H1 (cell line): ENCODE results near the gene PTPRO.

ENCODE experiments used
- HDAC6 ChIP-seq: IDR thresholded peaks from one replicate; pipeline ENCODE4 v1.7.1; 2012; ENCODE audit warnings: low read depth, mild to moderate bottlenecking, inconsistent platforms, low read length, moderate library complexity
- TBP ChIP-seq: IDR thresholded peaks from 2 replicates; pipeline ENCODE4 v1.6.1; 2011; ENCODE audit warnings: low read depth, low read length, improper control_type of control experiment
- TF ChIP-seq, protein P1 (sequence below), 3 experiments: IDR thresholded peaks; 1 replicate in 2 of 3; 2 replicates in 1 of 3; pipeline versions ENCODE4 v1.5.1 to v1.6.1; 2011; ENCODE audit warnings: low read length in 3 of 3, mild to moderate bottlenecking in 3 of 3, inconsistent platforms in 2 of 3, low read depth in 1 of 3, moderate library complexity in 1 of 3; ENCODE audit not compliant: insufficient read depth in 1 of 3; ENCODE audit errors: control extremely low read depth in 1 of 3

DNA sequence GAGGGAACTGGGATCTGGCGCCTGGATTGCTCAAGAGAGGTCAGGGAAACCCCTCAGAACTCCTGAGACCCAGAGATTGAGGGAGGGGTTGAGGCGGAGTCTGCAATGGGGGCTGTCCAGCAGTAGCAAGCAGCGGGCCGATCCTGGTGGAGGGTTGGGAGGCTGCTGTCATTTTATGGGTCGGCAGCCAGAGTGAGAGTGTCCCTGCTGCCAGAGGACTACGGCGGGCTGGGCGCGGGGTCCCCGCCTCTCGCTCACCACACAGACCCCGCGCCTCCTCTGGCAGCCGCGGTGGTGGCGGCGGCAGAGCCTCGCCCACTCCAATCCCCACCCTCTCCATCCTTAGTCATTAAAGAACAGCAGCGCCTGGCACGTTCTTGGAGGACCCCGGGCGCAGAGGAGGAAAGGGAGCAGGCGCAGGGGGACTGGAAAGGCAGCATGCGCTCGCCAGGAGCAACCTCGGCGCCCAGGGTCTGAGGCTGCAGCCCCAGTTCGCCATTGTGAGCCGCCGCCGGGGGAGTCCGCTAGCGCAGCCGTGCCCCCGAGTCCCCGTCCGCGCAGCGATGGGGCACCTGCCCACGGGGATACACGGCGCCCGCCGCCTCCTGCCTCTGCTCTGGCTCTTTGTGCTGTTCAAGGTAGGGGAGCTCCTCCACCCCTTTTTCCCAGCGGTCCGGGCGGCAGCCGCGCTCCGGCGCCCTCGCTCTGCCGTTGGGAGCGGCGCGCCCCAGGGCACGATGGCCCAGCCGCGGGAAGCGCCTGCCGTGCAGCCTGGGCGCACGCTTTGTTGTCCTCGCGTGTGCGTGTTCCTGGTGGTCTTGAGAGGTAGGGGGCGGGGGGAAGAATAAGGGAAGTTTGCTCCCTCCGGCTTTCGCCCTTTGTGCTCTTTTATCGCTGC lies at the start of gene PTPRO:
- TF ChIP-seq, protein P1, sequence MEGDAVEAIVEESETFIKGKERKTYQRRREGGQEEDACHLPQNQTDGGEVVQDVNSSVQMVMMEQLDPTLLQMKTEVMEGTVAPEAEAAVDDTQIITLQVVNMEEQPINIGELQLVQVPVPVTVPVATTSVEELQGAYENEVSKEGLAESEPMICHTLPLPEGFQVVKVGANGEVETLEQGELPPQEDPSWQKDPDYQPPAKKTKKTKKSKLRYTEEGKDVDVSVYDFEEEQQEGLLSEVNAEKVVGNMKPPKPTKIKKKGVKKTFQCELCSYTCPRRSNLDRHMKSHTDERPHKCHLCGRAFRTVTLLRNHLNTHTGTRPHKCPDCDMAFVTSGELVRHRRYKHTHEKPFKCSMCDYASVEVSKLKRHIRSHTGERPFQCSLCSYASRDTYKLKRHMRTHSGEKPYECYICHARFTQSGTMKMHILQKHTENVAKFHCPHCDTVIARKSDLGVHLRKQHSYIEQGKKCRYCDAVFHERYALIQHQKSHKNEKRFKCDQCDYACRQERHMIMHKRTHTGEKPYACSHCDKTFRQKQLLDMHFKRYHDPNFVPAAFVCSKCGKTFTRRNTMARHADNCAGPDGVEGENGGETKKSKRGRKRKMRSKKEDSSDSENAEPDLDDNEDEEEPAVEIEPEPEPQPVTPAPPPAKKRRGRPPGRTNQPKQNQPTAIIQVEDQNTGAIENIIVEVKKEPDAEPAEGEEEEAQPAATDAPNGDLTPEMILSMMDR (IDR thresholded peaks at IDR 0.05; ENCODE audit: control extremely low read depth in 1 of 3, insufficient read depth in 1 of 3, low read depth in 1 of 3, low read length in 3 of 3) = peak in 1 of 3 experiments; percentile 20; a peak in 1 of 4 replicates
- TF ChIP-seq HDAC6 (no peak), TBP (no peak; the same call in 1 of the 2 replicates)
